ENCODE results near the gene DGCR8. TPM values are rescaled to one million over a fixed set of nuclear protein-coding genes. Genes with fewer than 3 reads are reported as not detected.

DGCR8 gene
- polyA plus RNA-seq, 1 experiment: 22.0 TPM

- CTCF ChIA-PET: no interaction called here
- no peak for TF ChIP-seq CTCF (IDR thresholded peaks at IDR 0.05; ENCODE audit: low read depth, low read length)
- Histone ChIP-seq H3K4me3 (ENCODE audit: low read depth, low read length) (no peak overlapping the region), H3K27ac (ENCODE audit: low read depth, low read length) (no peak overlapping the region), H3K27me3 (ENCODE audit: control insufficient read depth, insufficient read depth, low read length) (no peaks in the 10 kb centered on the region), H3K9me3 (ENCODE audit: control insufficient read depth, insufficient read depth, low read length) (no peaks in the 10 kb centered on the region; the same call in 1 of the 2 replicates)
- POLR2A ChIA-PET: no interaction called here
- no peak for DNase-seq (ENCODE audit: low read depth, low spot score)
Observed at GRCh38 chr22:20107951-20108756, 28.1 kb downstream of the DGCR8 start.

DNA sequence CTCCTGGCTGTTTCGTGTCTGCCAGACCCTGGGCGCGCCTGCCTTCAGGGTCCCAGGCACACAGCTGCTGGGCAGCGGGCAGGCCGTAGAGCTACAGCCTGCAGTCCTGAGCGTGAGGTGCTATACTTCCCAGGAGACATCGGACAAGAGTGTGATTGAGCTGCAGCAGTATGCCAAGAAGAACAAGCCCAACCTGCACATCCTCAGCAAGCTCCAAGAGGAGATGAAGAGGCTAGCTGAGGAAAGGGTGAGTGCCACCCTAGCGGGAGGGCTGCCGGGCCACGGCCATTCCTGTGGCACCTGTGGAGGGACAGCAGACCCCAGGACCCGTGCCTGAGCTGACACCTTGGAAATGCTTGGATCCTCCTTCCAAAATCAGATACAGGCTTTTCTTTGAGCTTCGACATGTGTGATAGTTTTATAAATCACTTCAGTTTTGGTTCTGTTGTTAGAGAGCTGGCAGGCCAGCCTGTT is 28.8 kb downstream of the DGCR8 start:
- POLR2A ChIA-PET: no interaction called here

GRCh38 chr22:20109411-20110358 is 29.6 kb downstream of the DGCR8 start:
- CTCF ChIA-PET: no interaction called here

More for the DNA sequence above, 28.8 kb downstream of the DGCR8 start:
- H3K4me3 ChIP-seq (ENCODE audit: low read depth, low read length): no peak overlapping the region
- H3K27ac ChIP-seq (ENCODE audit: low read depth, low read length): no peak overlapping the region
- no peaks in the 10 kb centered on the region; the same call in 1 of the 2 replicates for H3K9me3 ChIP-seq (ENCODE audit: control insufficient read depth, insufficient read depth, low read length)
- TF ChIP-seq CTCF (IDR thresholded peaks at IDR 0.05; ENCODE audit: low read depth, low read length): no peak
- CTCF ChIA-PET: no interaction called here
- H3K27me3 ChIP-seq (ENCODE audit: control insufficient read depth, insufficient read depth, low read length): no peaks in the 10 kb centered on the region
- no peak for DNase-seq (ENCODE audit: low read depth, low spot score)

GRCh38 chr22:20110359-20110985 is 30.4 kb downstream of the DGCR8 start:
- no peaks in the 10 kb centered on the region for H3K27me3 ChIP-seq (ENCODE audit: control insufficient read depth, insufficient read depth, low read length)
- H3K27ac ChIP-seq (ENCODE audit: low read depth, low read length): peak overlapping the region; percentile 11
- CTCF ChIA-PET: interaction anchor here (1.0 kb wide), 1 partner anchor 20 kb away, joined by 3 read pairs; no protein-coding TSS in a partner anchor
- no peak for TF ChIP-seq CTCF (IDR thresholded peaks at IDR 0.05; ENCODE audit: low read depth, low read length)
- POLR2A ChIA-PET: no interaction called here
- no peak overlapping the region for H3K4me3 ChIP-seq (ENCODE audit: low read depth, low read length)
- H3K9me3 ChIP-seq (ENCODE audit: control insufficient read depth, insufficient read depth, low read length): no peaks in the 10 kb centered on the region; the same call in 1 of the 2 replicates
- DNase-seq (ENCODE audit: low read depth, low spot score): no peak

More at GRCh38 chr22:20109411-20110358, 29.6 kb downstream of the DGCR8 start:
- Histone ChIP-seq H3K27ac (ENCODE audit: low read depth, low read length) (peak overlapping the region; percentile 11), H3K9me3 (ENCODE audit: control insufficient read depth, insufficient read depth, low read length) (no peaks in the 10 kb centered on the region; the same call in 1 of the 2 replicates), H3K4me3 (ENCODE audit: low read depth, low read length) (no peak overlapping the region), H3K27me3 (ENCODE audit: control insufficient read depth, insufficient read depth, low read length) (no peaks in the 10 kb centered on the region)
- DNase-seq (ENCODE audit: low read depth, low spot score): no peak
- POLR2A ChIA-PET: no interaction called here
- no peak for TF ChIP-seq CTCF (IDR thresholded peaks at IDR 0.05; ENCODE audit: low read depth, low read length)

Measured in AG04450 (cell line).